GM12878 (cell line): ENCODE measurements around the gene CASR. TPM values are rescaled to one million over a fixed set of nuclear protein-coding genes. Genes with fewer than 3 reads are reported as not detected.

Experiments used
- ATAC-seq: fragments of 200-7000 bp; cut with Tn5 transposase; 3 replicates; pipeline ENCODE4 v1.9.1; 2020; ENCODE audit warnings: mild to moderate bottlenecking, moderate library complexity
- BruUV-seq: library from RNA; stranded (reverse); fragments of 400-500 nt; replicated peaks from 2 replicates; lab custom pipeline; 2021; lab: Mats Ljungman, UMichigan
- CTCF ChIA-PET: fragments of 300-600 bp; sonication (Branson Sonifier 250); formaldehyde crosslinking; extraction: SDS; loops from one replicate; lab custom pipeline; 2021; ENCODE audit warnings: inconsistent platforms; lab: Yijun Ruan, JAX
- POLR2A ChIA-PET: fragments of 350-600 bp; formaldehyde crosslinking; extraction: SDS; loops from one replicate; lab custom pipeline; 2021; ENCODE audit warnings: inconsistent platforms; lab: Charles Lee
- RAD21 ChIA-PET: fragments of 300-600 bp; sonication (Branson Sonifier 250); formaldehyde crosslinking; loops from one replicate; lab custom pipeline; 2023; ENCODE audit warnings: antibody characterized with exemption; ENCODE audit not compliant: unreplicated experiment; lab: Charles Lee
- SMC1A ChIA-PET: fragments of 300-600 bp; sonication (Branson Sonifier 250); formaldehyde crosslinking; loops from one replicate; lab custom pipeline; 2023; ENCODE audit not compliant: unreplicated experiment, uncharacterized antibody; lab: Charles Lee
- DNase-seq: peaks from one replicate; pipeline ENCODE4 v3.0.0-alpha.2; 2011; ENCODE audit warnings: low read depth, low spot score
- FAIRE-seq: peaks from 3 replicates; lab custom pipeline; 2011; peaks lifted over from hg19 to GRCh38; lab: Jason Lieb, UNC
- H2AFZ ChIP-seq: 2 replicates; pipeline ENCODE4 v1.6.0; 2011; ENCODE audit warnings: low read depth, low read length, control low read depth; ENCODE audit not compliant: control insufficient read depth
- H3K27ac ChIP-seq: 2 replicates; pipeline ENCODE4 v1.5.1; 2011; ENCODE audit warnings: control low read depth; ENCODE audit not compliant: control insufficient read depth, insufficient read depth
- H3K27me3 ChIP-seq, 2 experiments: replicated peaks in 1 of 2; 2 replicates each; pipeline versions ENCODE4 v1.6.0 to v1.6.1; 2011; ENCODE audit warnings: low read length in 1 of 2; ENCODE audit not compliant: control insufficient read depth in 2 of 2, insufficient read depth in 2 of 2
- H3K36me3 ChIP-seq, 2 experiments: 2 replicates each; pipeline ENCODE4 v1.5.1; 2011; ENCODE audit warnings: low read length in 1 of 2; ENCODE audit not compliant: control insufficient read depth in 2 of 2, insufficient read depth in 2 of 2
- H3K4me1 ChIP-seq: 2 replicates; pipeline ENCODE4 v1.6.1; 2011; ENCODE audit warnings: mild to moderate bottlenecking, low read length, moderate library complexity, mixed read lengths; ENCODE audit not compliant: control insufficient read depth, insufficient read depth
- H3K4me2 ChIP-seq: 2 replicates; pipeline ENCODE4 v1.6.0; 2011; ENCODE audit warnings: control low read depth; ENCODE audit not compliant: control insufficient read depth, insufficient read depth
- H3K4me3 ChIP-seq: fragments of 200-600 bp; sonication (generic); 2 replicates; pipeline ENCODE4 v1.5.1; 2016
- H3K79me2 ChIP-seq: 2 replicates; pipeline ENCODE4 v1.6.0; 2011; ENCODE audit warnings: low read length; ENCODE audit not compliant: control insufficient read depth, insufficient read depth
- H3K9ac ChIP-seq: 2 replicates; pipeline ENCODE4 v1.8.0; 2011; ENCODE audit warnings: low read length, control low read depth, mixed read lengths; ENCODE audit not compliant: control insufficient read depth, insufficient read depth
- H3K9me3 ChIP-seq: replicated peaks from 3 replicates; pipeline ENCODE4 v1.5.1; 2011; ENCODE audit warnings: mild to moderate bottlenecking, low read length; ENCODE audit not compliant: control insufficient read depth, insufficient read depth
- H4K20me1 ChIP-seq: 2 replicates; pipeline ENCODE4 v1.6.0; 2011; ENCODE audit not compliant: control insufficient read depth, insufficient read depth
- ATF7 ChIP-seq: fragments of 450-650 bp; IDR thresholded peaks from 2 replicates; pipeline ENCODE4 v1.6.1; 2016; ENCODE audit warnings: low read depth, mild to moderate bottlenecking
- NFYB ChIP-seq: IDR thresholded peaks from 2 replicates; pipeline ENCODE4 v1.6.1; 2011; ENCODE audit warnings: low read depth, mild to moderate bottlenecking, low read length, improper control_type of control experiment, moderate library complexity; ENCODE audit not compliant: insufficient read depth
- RCOR1 ChIP-seq: conservative IDR thresholded peaks from 2 replicates; pipeline ENCODE4 v1.6.1; 2012; ENCODE audit warnings: low read depth, low read length, improper control_type of control experiment
- WGBS: methylation state at CpG from one replicate; pipeline ENCODE4 v1.1.6; 2016; ENCODE audit warnings: low lambda C conversion rate; ENCODE audit not compliant: insufficient replicate concordance, insufficient coverage; ENCODE audit errors: missing lambda C conversion rate; 5-methylcytosine and 5-hydroxymethylcytosine counted together
- in situ Hi-C: fragments of 300-500 bp; cut with MboI; formaldehyde crosslinking; loops from 9 replicates; pipeline ENCODE4 v1.14.3; 2018; ENCODE audit warnings: mixed read lengths
- intact Hi-C: fragments of 100-400 bp; cut with micrococcal nuclease; formaldehyde crosslinking; loops from one replicate; pipeline ENCODE4 v1.14.2; 2022; ENCODE audit not compliant: unreplicated experiment
- polyA plus RNA-seq, 11 experiments: library from polyadenylated mRNA; depleted of rRNA in 4 of 11; unstranded in 6 of 11; stranded (reverse) in 5 of 11; fragments of >200 nt; fragmentation: Nextera tagmentation in 4 of 11; fragmentation: Illumina TruSeq in 1 of 11; extraction: Ambion mirVana in 4 of 11; extraction: Trizol in 1 of 11; gene quantifications; 1 replicate in 1 of 11; 2 replicates in 10 of 11; pipeline versions ENCODE4 v1.2.1 to v1.2.3, GENCODE V29; 2011 to 2016; ENCODE audit warnings: inconsistent platforms in 2 of 11, missing spikeins in 2 of 11, low read depth in 1 of 11
- total RNA-seq, 4 experiments: library from RNA; depleted of rRNA in 3 of 4; stranded (reverse); fragments of >200 nt in 3 of 4; fragmentation: Illumina TruSeq in 1 of 4; extraction: Trizol in 1 of 4; gene quantifications; 2 replicates each; pipeline versions ENCODE4 v1.2.1 to v1.2.3, GENCODE V29; 2013 to 2021
- TF ChIP-seq, protein P1 (sequence below): fragments of 450-650 bp; IDR thresholded peaks from 2 replicates; pipeline ENCODE4 v1.6.1; 2016; ENCODE audit warnings: mild to moderate bottlenecking, moderate library complexity, borderline replicate concordance

CASR gene
- total and polyA plus RNA-seq, 10 of the 15 experiments (the other 5 are each of a cell fraction or from before 2014, with no cell fraction given): 0.04 to 0.37 (median 0.11) TPM

DNA sequence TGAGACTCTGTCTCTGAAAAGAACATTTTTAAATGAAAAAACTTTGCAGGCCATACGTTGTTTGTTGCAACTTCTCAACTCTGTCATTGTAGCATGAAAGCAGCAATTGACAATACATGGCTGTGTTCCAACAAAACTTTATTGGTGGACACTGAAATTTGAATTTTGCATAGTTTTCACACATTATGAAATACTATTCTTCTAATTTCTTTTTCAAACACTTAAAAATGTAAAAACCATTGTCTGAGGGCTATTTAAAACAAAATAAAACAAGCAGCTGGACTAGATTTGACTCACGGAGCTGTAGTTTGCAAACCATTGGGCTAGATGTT lies 123.1 kb downstream of the CASR start:
- in situ Hi-C loops: no loop called here

More for the DNA sequence above, 123.1 kb downstream of the CASR start:
- RAD21 ChIA-PET: interaction anchor here (0.7 to 5.4 kb wide), 43 partner anchors 8 to 761 kb away, joined by 3 to 114 read pairs (median 5); partner anchors contain the start of genes CSTA, FAM162A, MIX23 and POLQ
- no peak overlapping the region for H3K4me3 ChIP-seq
- H3K79me2 ChIP-seq: no peaks in the 10 kb centered on the region
- no peak for DNase-seq
- POLR2A ChIA-PET: interaction anchor here (0.8 to 3.0 kb wide), 16 partner anchors 8 to 84 kb away, joined by 3 to 26 read pairs (median 4); partner anchors contain the start of genes FAM162A and MIX23
- 0 out of 3 replicates have a peak, but pooled peaks have one; percentile 5 for ATAC-seq
- no peak overlapping the region for H3K27ac ChIP-seq
- H3K9ac ChIP-seq: no peak overlapping the region
- FAIRE-seq: no peak
- H3K27me3 ChIP-seq: no peaks in the 10 kb centered on the region
- H2AFZ ChIP-seq: peak overlapping the region; percentile 37
- H3K9me3 ChIP-seq: no peaks in the 10 kb centered on the region
- H3K4me1 ChIP-seq: peaks cover 25% of the 10 kb centered on the region
- H3K4me2 ChIP-seq: no peak overlapping the region
- no peaks in the 10 kb centered on the region for H4K20me1 ChIP-seq
- no TSS peak for BruUV-seq
- CTCF ChIA-PET: interaction anchor here (0.8 to 7.4 kb wide), 51 partner anchors 9 to 765 kb away, joined by 3 to 192 read pairs (median 5); partner anchors contain the start of genes CSTA, FAM162A, MIX23 and POLQ
- TF ChIP-seq RCOR1 (no peak), ATF7 (no peak), NFYB (no peak)
- TF ChIP-seq, protein P1, sequence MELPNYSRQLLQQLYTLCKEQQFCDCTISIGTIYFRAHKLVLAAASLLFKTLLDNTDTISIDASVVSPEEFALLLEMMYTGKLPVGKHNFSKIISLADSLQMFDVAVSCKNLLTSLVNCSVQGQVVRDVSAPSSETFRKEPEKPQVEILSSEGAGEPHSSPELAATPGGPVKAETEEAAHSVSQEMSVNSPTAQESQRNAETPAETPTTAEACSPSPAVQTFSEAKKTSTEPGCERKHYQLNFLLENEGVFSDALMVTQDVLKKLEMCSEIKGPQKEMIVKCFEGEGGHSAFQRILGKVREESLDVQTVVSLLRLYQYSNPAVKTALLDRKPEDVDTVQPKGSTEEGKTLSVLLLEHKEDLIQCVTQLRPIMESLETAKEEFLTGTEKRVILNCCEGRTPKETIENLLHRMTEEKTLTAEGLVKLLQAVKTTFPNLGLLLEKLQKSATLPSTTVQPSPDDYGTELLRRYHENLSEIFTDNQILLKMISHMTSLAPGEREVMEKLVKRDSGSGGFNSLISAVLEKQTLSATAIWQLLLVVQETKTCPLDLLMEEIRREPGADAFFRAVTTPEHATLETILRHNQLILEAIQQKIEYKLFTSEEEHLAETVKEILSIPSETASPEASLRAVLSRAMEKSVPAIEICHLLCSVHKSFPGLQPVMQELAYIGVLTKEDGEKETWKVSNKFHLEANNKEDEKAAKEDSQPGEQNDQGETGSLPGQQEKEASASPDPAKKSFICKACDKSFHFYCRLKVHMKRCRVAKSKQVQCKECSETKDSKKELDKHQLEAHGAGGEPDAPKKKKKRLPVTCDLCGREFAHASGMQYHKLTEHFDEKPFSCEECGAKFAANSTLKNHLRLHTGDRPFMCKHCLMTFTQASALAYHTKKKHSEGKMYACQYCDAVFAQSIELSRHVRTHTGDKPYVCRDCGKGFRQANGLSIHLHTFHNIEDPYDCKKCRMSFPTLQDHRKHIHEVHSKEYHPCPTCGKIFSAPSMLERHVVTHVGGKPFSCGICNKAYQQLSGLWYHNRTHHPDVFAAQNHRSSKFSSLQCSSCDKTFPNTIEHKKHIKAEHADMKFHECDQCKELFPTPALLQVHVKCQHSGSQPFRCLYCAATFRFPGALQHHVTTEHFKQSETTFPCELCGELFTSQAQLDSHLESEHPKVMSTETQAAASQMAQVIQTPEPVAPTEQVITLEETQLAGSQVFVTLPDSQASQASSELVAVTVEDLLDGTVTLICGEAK: peak; percentile 88; the same call in 1 of the 2 replicates
- intact Hi-C loops: loop anchor here (1.0 to 5.0 kb wide), 3 partner anchors 16 to 76 kb away; partner anchors contain the start of genes FAM162A and MIX23
- WGBS: 47% methylated on average over 2 of the region's 2 CpGs
- no peaks in the 10 kb centered on the region for H3K36me3 ChIP-seq
- SMC1A ChIA-PET: interaction anchor here (0.6 to 10.0 kb wide), 44 partner anchors 8 to 762 kb away, joined by 3 to 204 read pairs (median 8); partner anchors contain the start of genes CSTA, FAM162A, MIX23 and WDR5B
